Mesothelial cell of epicardium (in vitro differentiated cells): Measurements from ENCODE around the gene NUMB. TPM values are rescaled to one million over a fixed set of nuclear protein-coding genes. Genes with fewer than 3 reads are reported as not detected.

Experiments used
- DNase-seq, 2 experiments: peaks; one replicate each; pipeline ENCODE4 v3.0.0; 2021; ENCODE audit warnings: low spot score in 2 of 2; ENCODE audit not compliant: unreplicated experiment in 2 of 2
- H3K27ac Mint-ChIP-seq: 2 replicates; pipeline ENCODE4 v1.8.0; 2021; ENCODE audit warnings: mixed read lengths
- H3K27me3 Mint-ChIP-seq: 2 replicates; pipeline ENCODE4 v1.8.0; 2021; ENCODE audit warnings: low read depth, mixed read lengths
- H3K36me3 Mint-ChIP-seq: 2 replicates; pipeline ENCODE4 v1.8.0; 2021; ENCODE audit warnings: mixed read lengths
- H3K4me1 Mint-ChIP-seq: 2 replicates; pipeline ENCODE4 v1.8.0; 2021; ENCODE audit warnings: mixed read lengths
- H3K4me3 Mint-ChIP-seq: 2 replicates; pipeline ENCODE4 v1.8.0; 2021; ENCODE audit warnings: mild to moderate bottlenecking, moderate library complexity, mixed read lengths
- H3K9me3 Mint-ChIP-seq: 2 replicates; pipeline ENCODE4 v1.8.0; 2021; ENCODE audit warnings: mixed read lengths
- CTCF ChIP-seq: fragments of 200-600 bp; sonication (generic); IDR thresholded peaks from one replicate; pipeline ENCODE4 v1.5.0; 2021; ENCODE audit warnings: antibody characterized with exemption; ENCODE audit not compliant: unreplicated experiment
- total RNA-seq: library from RNA; stranded (reverse); gene quantifications from 3 replicates; pipeline ENCODE4 v1.2.1, GENCODE V29; 2021

NUMB gene
- total RNA-seq, 1 donor from 2014 or later, result 88.0 TPM

GRCh38 chr14:73376585-73376984, 81.8 kb downstream of the NUMB start:
- TF ChIP-seq CTCF, result no peak

GRCh38 chr14:73375861-73376260, 82.5 kb downstream of the NUMB start:
- H3K27me3 Mint-ChIP-seq, result no peaks in the 10 kb centered on the region
- no peak for DNase-seq
- H3K4me1 Mint-ChIP-seq, result peaks cover 3% of the 10 kb centered on the region
- H3K9me3 Mint-ChIP-seq, result no peaks in the 10 kb centered on the region
- no peak for TF ChIP-seq CTCF
- H3K36me3 Mint-ChIP-seq, result peaks cover 8% of the 10 kb centered on the region
- no peak overlapping the region for H3K4me3 Mint-ChIP-seq
- no peak overlapping the region for H3K27ac Mint-ChIP-seq

More at GRCh38 chr14:73376585-73376984, 81.8 kb downstream of the NUMB start:
- no peak for DNase-seq
- Mint-ChIP-seq H3K4me1 (peaks cover 3% of the 10 kb centered on the region), H3K9me3 (no peaks in the 10 kb centered on the region), H3K27me3 (no peaks in the 10 kb centered on the region), H3K36me3 (peaks cover 8% of the 10 kb centered on the region), H3K27ac (no peak overlapping the region), H3K4me3 (no peak overlapping the region)

- Mint-ChIP-seq H3K36me3 (peaks cover 2% of the 10 kb centered on the region), H3K27me3 (no peaks in the 10 kb centered on the region), H3K27ac (no peak overlapping the region), H3K4me3 (no peak overlapping the region), H3K4me1 (peaks cover 3% of the 10 kb centered on the region), H3K9me3 (no peaks in the 10 kb centered on the region)
- TF ChIP-seq CTCF, result no peak
- DNase-seq, result no peak
These were observed 84.1 kb downstream of the NUMB start for GRCh38 chr14:73374218-73374617.

- Mint-ChIP-seq H3K36me3 (peaks cover 2% of the 10 kb centered on the region), H3K4me1 (peaks cover 3% of the 10 kb centered on the region), H3K9me3 (no peaks in the 10 kb centered on the region), H3K27ac (no peak overlapping the region), H3K4me3 (no peak overlapping the region), H3K27me3 (no peaks in the 10 kb centered on the region)
- TF ChIP-seq CTCF, result no peak
- DNase-seq, result no peak
These were observed 85.8 kb downstream of the NUMB start for GRCh38 chr14:73372529-73372928.

GRCh38 chr14:73370561-73370960, 87.8 kb downstream of the NUMB start:
- Mint-ChIP-seq H3K27ac (no peak overlapping the region), H3K4me3 (no peak overlapping the region), H3K9me3 (no peaks in the 10 kb centered on the region), H3K36me3 (no peaks in the 10 kb centered on the region), H3K4me1 (no peaks in the 10 kb centered on the region), H3K27me3 (no peaks in the 10 kb centered on the region)
- DNase-seq, result no peak
- no peak for TF ChIP-seq CTCF

- Mint-ChIP-seq H3K27me3 (no peaks in the 10 kb centered on the region), H3K4me1 (no peaks in the 10 kb centered on the region), H3K27ac (no peak overlapping the region), H3K4me3 (no peak overlapping the region), H3K36me3 (no peaks in the 10 kb centered on the region), H3K9me3 (no peaks in the 10 kb centered on the region)
- no peak for DNase-seq
- no peak for TF ChIP-seq CTCF
These were observed 88.9 kb downstream of the NUMB start for GRCh38 chr14:73369428-73369827.
